ENCODE data around the gene SLC29A4. TPM values are rescaled to one million over a fixed set of nuclear protein-coding genes. Genes with fewer than 3 reads are reported as not detected.
"Not testable (repeated sequence)": the region's sequence is repeated elsewhere in the genome, so short reads cannot be mapped to it uniquely, and the experiment has no call there.

SLC29A4 gene, protein sequence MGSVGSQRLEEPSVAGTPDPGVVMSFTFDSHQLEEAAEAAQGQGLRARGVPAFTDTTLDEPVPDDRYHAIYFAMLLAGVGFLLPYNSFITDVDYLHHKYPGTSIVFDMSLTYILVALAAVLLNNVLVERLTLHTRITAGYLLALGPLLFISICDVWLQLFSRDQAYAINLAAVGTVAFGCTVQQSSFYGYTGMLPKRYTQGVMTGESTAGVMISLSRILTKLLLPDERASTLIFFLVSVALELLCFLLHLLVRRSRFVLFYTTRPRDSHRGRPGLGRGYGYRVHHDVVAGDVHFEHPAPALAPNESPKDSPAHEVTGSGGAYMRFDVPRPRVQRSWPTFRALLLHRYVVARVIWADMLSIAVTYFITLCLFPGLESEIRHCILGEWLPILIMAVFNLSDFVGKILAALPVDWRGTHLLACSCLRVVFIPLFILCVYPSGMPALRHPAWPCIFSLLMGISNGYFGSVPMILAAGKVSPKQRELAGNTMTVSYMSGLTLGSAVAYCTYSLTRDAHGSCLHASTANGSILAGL
- total RNA-seq: under 1 TPM; 0.45 to 0.56 TPM

DNA sequence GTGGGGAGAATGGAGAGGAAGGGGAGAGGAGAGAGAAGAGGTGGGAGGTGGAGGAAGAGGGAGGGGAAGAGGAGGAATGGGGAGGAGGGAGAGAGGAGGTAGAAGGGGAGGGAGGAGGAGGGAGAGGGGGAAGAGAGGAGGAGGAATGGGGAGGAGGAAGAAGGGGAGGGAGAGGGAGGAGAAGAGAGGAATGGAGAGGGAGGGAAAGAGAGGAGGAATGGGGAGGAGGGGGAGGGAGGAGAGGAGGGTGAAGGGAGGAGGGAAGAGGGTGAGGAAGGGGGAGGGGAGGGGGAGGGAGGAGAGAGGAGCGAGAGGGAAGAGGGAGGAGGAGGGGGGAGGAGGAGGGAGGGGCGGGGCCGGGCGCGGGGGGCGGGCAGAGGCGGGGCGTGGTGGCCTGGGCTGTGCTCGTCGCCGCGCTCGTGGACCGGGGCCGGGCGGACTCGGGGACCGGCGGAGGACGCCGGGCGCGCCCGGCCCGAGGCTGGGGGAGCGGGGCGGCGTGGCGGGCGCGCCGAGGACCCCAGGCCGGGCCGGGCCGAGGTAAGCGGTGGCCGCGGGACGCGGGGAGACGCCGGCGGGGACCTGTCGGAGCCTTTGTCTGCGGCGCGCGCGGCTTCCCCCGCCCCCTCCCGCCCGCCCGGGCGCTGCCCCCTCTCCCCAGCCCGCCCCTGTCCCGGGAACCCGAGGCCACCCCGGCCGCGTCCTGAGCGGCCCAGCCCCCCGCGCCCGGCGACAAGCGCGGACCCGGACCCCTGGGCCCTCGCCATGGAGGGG lies at the start of gene SLC29A4:
Gene SLC29A4, plus strand, starts transcription at position 401 of the 774 bp plus-strand sequence. CDS start 4,874 bp downstream, outside the sequence.
- Mint-ChIP-seq H3K4me3 (no peak within 1 kb of the TSS), H3K9me3 (no peaks in the 10 kb centered on the region)
- peak; percentile 25 for DNase-seq

DNA sequence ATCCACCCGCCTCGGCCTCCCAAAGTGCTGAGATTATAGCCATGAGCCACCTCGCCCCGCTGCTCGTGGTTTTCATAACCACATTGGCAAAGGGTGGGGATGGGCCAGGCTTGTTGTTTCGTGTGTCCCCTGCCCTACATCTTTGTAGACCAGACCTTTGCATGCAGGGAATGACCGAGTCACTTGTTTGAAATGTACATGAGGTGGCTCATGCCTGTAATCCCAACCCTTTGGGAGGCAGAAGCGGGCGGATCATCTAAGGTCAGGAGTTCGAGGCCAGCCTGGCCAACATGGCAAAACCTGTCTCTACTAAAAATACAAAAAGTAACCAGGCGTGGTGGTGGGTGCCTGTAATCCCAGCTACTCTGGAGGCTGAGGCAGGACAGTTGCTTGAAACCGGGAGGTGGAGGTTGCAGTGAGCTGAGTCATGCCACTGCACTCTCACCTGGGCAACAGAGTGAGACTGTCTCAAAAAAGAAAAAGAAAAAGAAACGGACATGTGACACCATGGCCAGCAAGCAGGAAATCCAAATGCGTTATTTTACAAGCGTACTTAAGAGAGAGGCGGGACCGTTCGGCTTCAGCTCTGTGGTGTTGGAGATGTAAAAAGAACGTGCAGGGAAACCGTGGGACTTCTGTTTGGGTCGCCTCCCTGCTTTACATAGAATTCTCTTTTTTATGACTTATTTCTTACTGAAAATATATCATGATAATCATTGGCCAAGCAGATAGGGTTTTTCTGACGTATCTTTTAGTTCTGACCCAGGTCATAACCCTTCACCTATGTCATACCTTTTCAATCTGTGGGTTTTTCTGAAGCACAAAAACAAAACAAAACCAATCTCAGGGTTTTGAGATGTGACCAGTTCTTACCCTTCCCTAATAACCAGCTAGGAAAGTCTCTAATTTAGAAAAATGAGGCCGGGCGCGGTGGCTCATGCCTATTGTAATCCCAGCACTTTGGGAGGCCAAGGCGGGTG lies 47.6 kb upstream of the SLC29A4 start:
- Mint-ChIP-seq H3K27me3 (peaks cover 11% of the 10 kb centered on the region), H3K36me3 (peaks cover 16% of the 10 kb centered on the region), H3K9me3 (no peaks in the 10 kb centered on the region), H3K27ac (no peak overlapping the region), H3K4me1 (ENCODE audit: low read depth) (peaks cover 1% of the 10 kb centered on the region), H3K4me3 (no peak overlapping the region)
- DNase-seq: no peak
- CTCF ChIA-PET: no interaction called here
- intact Hi-C loops (cut with micrococcal nuclease): no loop called here
- POLR2A ChIA-PET: no interaction called here

More for the DNA sequence above, at the start of gene SLC29A4:
- peaks cover 2% of the 10 kb centered on the region for H3K4me1 Mint-ChIP-seq (ENCODE audit: low read depth)
- H3K27ac Mint-ChIP-seq: no peak within 1 kb of the TSS
- no peaks in the 10 kb centered on the region for H3K36me3 Mint-ChIP-seq
- H3K27me3 Mint-ChIP-seq: peaks cover 13% of the 10 kb centered on the region
- ChIA-PET POLR2A (no interaction called here), CTCF (no interaction called here)
- intact Hi-C loops (cut with micrococcal nuclease): no loop called here

DNA sequence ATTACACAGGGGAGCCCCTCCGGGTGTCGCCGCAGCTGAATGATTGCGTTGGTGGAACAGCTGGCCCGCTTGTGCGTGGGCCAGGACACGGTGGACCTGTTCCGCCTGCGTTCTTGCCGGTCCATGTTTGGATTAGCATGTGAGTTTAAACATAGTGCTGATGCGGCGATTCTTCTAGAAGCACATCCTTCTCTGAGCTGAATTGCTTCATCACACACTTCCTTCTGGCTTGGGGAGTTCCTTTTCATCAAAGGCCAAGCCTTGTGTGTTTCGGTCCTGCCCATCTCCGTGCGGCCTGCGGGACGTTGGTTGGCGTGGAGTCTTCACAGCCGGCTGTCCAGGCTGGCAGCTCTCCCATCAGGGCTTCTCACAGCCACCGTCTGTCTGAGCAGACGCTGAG lies 45.5 kb upstream of the SLC29A4 start:
- H3K9me3 Mint-ChIP-seq: no peaks in the 10 kb centered on the region
- no peak overlapping the region for H3K27ac Mint-ChIP-seq
- H3K4me1 Mint-ChIP-seq (ENCODE audit: low read depth): peaks cover 10% of the 10 kb centered on the region
- peaks cover 21% of the 10 kb centered on the region for H3K27me3 Mint-ChIP-seq
- DNase-seq: no peak
- POLR2A ChIA-PET: no interaction called here
- H3K4me3 Mint-ChIP-seq: no peak overlapping the region
- CTCF ChIA-PET: interaction anchor here (0.6 to 1.0 kb wide), 2 partner anchors 8 to 214 kb away, joined by 3 to 4 read pairs; no protein-coding TSS in a partner anchor
- no peaks in the 10 kb centered on the region for H3K36me3 Mint-ChIP-seq
- intact Hi-C loops (cut with micrococcal nuclease): no loop called here

DNA sequence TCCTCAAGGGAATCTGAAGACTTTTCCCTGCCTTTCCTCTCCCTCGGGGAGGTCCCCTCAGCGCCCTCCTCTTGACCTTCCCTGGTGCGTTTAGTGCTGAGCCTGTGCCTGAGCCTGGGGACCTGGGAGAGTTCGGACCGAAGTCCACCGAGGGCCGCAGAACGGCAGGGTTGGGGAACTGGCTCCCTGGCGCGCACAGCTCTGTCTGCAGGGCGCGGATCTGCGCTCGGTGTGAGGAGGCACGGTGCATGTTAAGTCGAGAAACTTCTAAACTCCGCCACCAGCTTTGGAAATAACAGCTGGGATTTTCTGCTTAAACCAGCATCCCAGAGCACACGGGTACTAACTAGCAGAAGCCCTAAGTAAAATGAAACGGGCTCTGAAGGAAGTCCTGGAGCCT lies 44.2 kb upstream of the SLC29A4 start:
- ChIA-PET POLR2A (no interaction called here), CTCF (no interaction called here)
- no peak for DNase-seq
- intact Hi-C loops (cut with micrococcal nuclease): no loop called here
- Mint-ChIP-seq H3K36me3 (no peaks in the 10 kb centered on the region), H3K9me3 (no peaks in the 10 kb centered on the region), H3K27ac (no peak overlapping the region), H3K4me1 (ENCODE audit: low read depth) (peaks cover 10% of the 10 kb centered on the region), H3K27me3 (peaks cover 21% of the 10 kb centered on the region), H3K4me3 (no peak overlapping the region)

DNA sequence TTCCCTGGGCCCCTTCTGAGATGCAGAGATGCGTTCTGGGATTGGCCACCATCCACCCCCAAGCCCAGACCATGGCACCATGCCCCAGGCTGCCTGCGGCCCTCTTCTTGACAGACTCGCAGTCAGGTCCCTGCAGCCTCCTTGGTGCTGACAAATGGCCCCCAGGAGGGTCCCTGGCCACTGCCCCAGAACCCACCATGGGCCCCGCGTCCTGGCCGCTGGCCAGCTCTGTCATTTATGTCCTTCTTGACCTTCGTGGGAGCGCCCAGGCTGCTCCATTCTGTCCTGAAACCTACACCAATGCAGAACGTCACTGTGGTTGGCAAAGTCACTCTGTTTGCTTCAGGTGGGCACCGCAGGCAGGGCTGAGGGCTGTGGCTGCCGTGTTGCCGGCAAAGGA lies 39.5 kb upstream of the SLC29A4 start:
- no peak overlapping the region for H3K27ac Mint-ChIP-seq
- peaks cover 14% of the 10 kb centered on the region for H3K27me3 Mint-ChIP-seq
- intact Hi-C loops (cut with micrococcal nuclease): no loop called here
- DNase-seq: no peak
- H3K4me3 Mint-ChIP-seq: no peak overlapping the region
- no peaks in the 10 kb centered on the region for H3K9me3 Mint-ChIP-seq
- POLR2A ChIA-PET: no interaction called here
- CTCF ChIA-PET: no interaction called here
- peaks cover 10% of the 10 kb centered on the region for H3K4me1 Mint-ChIP-seq (ENCODE audit: low read depth)
- H3K36me3 Mint-ChIP-seq: no peaks in the 10 kb centered on the region

DNA sequence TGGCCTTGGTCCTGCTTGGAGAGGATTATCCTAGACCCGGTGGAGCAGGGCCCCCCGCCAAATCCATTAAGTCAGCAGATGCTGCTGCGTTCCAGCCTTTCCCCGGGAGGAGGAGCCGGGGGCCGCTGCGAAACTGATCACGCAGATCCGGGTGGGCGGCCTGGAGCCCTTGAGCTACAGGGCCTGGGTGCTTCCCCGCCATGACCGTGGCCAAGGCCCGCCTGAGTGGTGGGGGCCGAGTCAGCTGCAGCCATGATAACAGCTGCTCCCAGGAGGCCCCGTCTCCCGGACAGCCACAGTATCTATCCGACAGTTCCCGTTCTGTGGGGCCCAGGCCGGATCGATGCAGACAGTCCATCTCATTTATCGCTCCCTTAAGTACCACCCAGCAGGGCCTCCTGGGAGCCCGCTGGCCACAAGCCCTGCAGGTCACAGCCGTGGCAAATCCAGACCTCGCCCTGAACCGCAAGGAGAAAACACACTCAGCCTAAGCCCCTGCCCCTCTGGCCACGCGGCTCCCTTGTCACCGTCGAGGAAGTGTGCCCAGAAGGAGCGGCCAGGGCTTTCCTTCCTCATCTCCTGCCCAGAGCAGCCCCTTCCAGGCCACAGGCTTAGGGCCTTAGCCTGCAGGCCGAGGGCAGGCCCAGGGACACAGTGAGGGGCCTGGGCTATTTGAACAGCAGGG lies 34.4 kb upstream of the SLC29A4 start:
- intact Hi-C loops (cut with micrococcal nuclease): no loop called here
- Mint-ChIP-seq H3K27me3 (no peaks in the 10 kb centered on the region), H3K4me3 (no peak overlapping the region), H3K27ac (no peak overlapping the region), H3K36me3 (no peaks in the 10 kb centered on the region), H3K4me1 (ENCODE audit: low read depth) (no peaks in the 10 kb centered on the region), H3K9me3 (no peaks in the 10 kb centered on the region)
- POLR2A ChIA-PET: no interaction called here
- no peak for DNase-seq
- CTCF ChIA-PET: no interaction called here

DNA sequence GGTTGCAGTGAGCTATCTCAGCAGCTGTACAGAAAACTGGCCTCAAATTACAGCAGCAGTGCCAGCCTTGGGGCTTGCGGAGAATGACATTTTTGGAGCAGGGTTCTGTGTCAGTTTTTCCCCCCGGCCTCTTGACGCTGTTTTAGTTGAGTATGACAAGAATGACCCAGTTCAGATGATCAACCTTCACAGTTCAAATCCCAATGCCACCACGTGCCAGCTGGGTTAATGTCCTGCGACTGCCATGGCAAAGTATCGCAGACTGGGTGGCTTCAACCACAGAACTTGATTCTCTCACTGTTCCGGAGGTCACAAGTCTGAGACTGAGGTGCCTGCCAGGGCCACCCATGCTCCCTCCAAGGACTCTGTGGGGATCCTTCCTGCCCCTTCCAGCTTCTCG lies 32.0 kb upstream of the SLC29A4 start:
- CTCF ChIA-PET: interaction anchor here (2.3 kb wide), 1 partner anchor 11 kb away, joined by 7 read pairs; no protein-coding TSS in a partner anchor
- H3K4me3 Mint-ChIP-seq; DNase-seq; H3K27ac Mint-ChIP-seq; H3K4me1 Mint-ChIP-seq (ENCODE audit: low read depth); POLR2A ChIA-PET; H3K27me3 Mint-ChIP-seq; H3K9me3 Mint-ChIP-seq; H3K36me3 Mint-ChIP-seq; intact Hi-C loops (cut with micrococcal nuclease): not testable (repeated sequence)

DNA sequence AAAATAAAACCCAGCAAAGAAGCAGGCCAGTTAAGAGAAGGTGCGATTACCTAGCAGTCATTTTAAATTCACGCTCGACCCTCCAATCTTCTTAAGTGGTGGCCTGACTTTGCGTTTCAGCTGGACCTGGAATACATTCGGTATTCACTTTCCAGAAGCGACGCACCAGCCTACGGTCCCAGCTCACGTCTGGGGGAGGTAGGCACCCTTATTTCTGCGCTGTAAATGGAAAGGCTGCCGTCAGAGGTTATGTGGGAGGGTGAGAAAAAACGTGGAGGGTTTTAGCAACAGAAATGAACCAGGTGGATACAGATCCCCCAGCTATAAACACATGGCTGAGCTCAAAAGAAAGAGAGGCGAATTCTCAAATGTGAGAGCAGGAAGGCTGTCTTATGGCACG lies 29.2 kb upstream of the SLC29A4 start:
- H3K4me1 Mint-ChIP-seq (ENCODE audit: low read depth); H3K27me3 Mint-ChIP-seq; POLR2A ChIA-PET; DNase-seq; CTCF ChIA-PET; intact Hi-C loops (cut with micrococcal nuclease); H3K27ac Mint-ChIP-seq; H3K9me3 Mint-ChIP-seq; H3K36me3 Mint-ChIP-seq; H3K4me3 Mint-ChIP-seq: not testable (repeated sequence)

DNA sequence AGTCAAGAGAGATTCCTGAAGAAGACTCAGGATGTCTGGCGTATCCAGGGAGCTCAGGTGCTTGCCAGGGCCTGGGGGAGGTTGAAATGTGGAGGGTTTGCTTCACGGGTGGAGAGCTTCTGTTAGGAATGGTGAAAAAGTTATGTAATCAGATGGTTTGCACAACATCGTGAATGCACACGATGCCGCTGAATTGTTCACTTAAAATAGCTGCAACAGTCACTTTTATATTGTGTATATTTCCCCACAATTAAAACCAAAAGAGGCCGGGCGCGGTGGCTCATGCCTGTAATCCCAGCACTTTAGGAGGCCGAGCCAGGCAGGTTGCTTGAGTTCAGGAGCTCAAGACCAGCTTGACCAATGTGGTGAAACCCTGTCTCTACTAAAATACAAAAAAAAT lies 28.4 kb upstream of the SLC29A4 start:
- H3K4me1 Mint-ChIP-seq (ENCODE audit: low read depth); DNase-seq; H3K4me3 Mint-ChIP-seq; H3K36me3 Mint-ChIP-seq; intact Hi-C loops (cut with micrococcal nuclease); H3K27me3 Mint-ChIP-seq; H3K27ac Mint-ChIP-seq; H3K9me3 Mint-ChIP-seq; POLR2A ChIA-PET; CTCF ChIA-PET: not testable (repeated sequence)

DNA sequence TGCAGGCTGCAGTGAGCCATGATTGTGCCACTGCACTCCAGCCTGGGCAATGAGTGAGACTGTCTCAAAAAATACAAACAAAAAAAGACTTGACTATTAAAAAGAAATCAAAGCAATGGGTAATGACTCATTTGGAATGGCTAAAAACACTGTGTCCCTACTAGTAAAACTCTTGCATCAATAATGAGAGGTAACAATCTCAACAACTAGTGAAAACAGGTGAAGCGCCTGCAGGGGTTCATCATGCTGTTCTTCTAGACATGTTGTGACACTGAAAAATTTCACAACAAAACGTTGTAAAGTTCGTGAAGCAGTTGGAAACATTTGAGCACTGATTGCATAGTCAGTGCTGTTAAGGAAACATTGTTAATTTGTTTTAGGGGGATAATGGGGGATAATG lies 26.9 kb upstream of the SLC29A4 start:
- DNase-seq: no peak
- H3K36me3 Mint-ChIP-seq: no peaks in the 10 kb centered on the region
- no peak overlapping the region for H3K4me3 Mint-ChIP-seq
- ChIA-PET POLR2A (no interaction called here), CTCF (no interaction called here)
- intact Hi-C loops (cut with micrococcal nuclease): no loop called here
- H3K27ac Mint-ChIP-seq: no peak overlapping the region
- peaks cover 2% of the 10 kb centered on the region for H3K27me3 Mint-ChIP-seq
- no peaks in the 10 kb centered on the region for H3K4me1 Mint-ChIP-seq (ENCODE audit: low read depth)
- no peaks in the 10 kb centered on the region for H3K9me3 Mint-ChIP-seq

DNA sequence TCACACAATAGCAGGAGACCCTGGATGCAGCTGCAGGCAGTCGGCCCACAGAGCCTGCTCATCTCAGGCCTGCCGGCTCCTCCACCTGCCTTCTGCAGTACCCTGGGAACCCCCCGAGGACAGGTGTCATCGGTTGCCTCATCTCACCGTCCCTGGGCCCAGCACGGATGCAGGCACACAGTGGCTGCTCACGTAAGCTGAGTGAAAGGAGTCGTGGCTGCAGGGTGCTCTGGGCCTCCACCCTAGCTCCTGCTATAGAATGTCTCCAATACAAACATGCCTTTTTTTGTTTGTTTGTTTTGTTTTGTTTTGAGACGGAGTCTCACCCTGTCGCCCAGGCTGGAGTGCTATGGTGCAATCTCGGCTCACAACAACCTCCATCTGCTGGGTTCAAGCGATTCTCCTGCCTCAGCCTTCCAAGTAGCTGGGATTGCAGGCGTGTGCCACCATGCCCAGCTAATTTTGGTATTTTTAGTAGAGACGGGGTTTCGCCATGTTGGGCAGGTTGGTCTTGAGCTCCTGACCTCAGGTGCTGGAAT lies 22.1 kb upstream of the SLC29A4 start:
- H3K9me3 Mint-ChIP-seq, CTCF ChIA-PET, DNase-seq: not testable (repeated sequence)

More for the DNA sequence above, 22.1 kb upstream of the SLC29A4 start:
- H3K27ac Mint-ChIP-seq; H3K4me1 Mint-ChIP-seq (ENCODE audit: low read depth); H3K4me3 Mint-ChIP-seq; H3K27me3 Mint-ChIP-seq; H3K36me3 Mint-ChIP-seq; POLR2A ChIA-PET; intact Hi-C loops (cut with micrococcal nuclease): not testable (repeated sequence)
